Vagina (tissue), 2 donors: ENCODE data around the gene ABLIM2. TPM values are rescaled to one million over a fixed set of nuclear protein-coding genes. Genes with fewer than 3 reads are reported as not detected.

ENCODE experiments used
- DNase-seq, 2 donors: peaks; one replicate each; pipeline ENCODE4 v3.0.0-alpha.2; 2017; ENCODE audit errors: extremely low spot score in 2 of 2
- H3K27ac ChIP-seq: fragments of 200-600 bp; sonication (generic); one replicate; pipeline ENCODE4 v1.5.1; 2019
- H3K27me3 ChIP-seq: fragments of 200-600 bp; sonication (generic); one replicate; pipeline ENCODE4 v1.5.1; 2019
- H3K36me3 ChIP-seq, 2 donors: fragments of 200-600 bp; sonication (generic); one replicate each; pipeline ENCODE4 v1.5.1; 2017 to 2019
- H3K4me1 ChIP-seq: fragments of 200-600 bp; sonication (generic); one replicate; pipeline ENCODE4 v1.5.1; 2019
- H3K4me3 ChIP-seq, 2 donors: fragments of 200-600 bp; sonication (generic); 1 replicate in 1 of 2; 2 replicates in 1 of 2; pipeline ENCODE4 v1.5.1; 2016 to 2019
- H3K9me3 ChIP-seq: fragments of 200-600 bp; sonication (generic); one replicate; pipeline ENCODE4 v1.5.1; 2019
- POLR2A ChIP-seq, 2 donors: fragments of 450-650 bp; IDR thresholded peaks; one replicate each; pipeline ENCODE4 v1.6.1; 2017; ENCODE audit warnings: antibody characterized with exemption in 2 of 2, mild to moderate bottlenecking in 2 of 2, moderate library complexity in 2 of 2
- POLR2AphosphoS5 ChIP-seq, 2 donors: sonication (generic); formaldehyde crosslinking; IDR thresholded peaks; one replicate each; pipeline ENCODE4 v1.9.0; 2017; ENCODE audit warnings: antibody characterized with exemption in 2 of 2, mild to moderate bottlenecking in 2 of 2, low read depth in 1 of 2; ENCODE audit not compliant: insufficient read depth in 1 of 2
- intact Hi-C: fragments of 100-400 bp; cut with DNase I; formaldehyde crosslinking; loops from one replicate; pipeline ENCODE4 v1.15.1; 2023
- total RNA-seq: library from RNA; depleted of rRNA; stranded (reverse); fragments of >200 nt; gene quantifications from one replicate; pipeline ENCODE4 v1.2.3, GENCODE V29; 2016
- TF ChIP-seq, protein P1 (sequence below), 3 experiments: fragments of 450-650 bp in 2 of 3; fragments of 200-600 bp in 1 of 3; sonication (generic) in 1 of 3; IDR thresholded peaks; one replicate each; pipeline ENCODE4 v1.5.1; 2017 to 2019; ENCODE audit warnings: antibody characterized with exemption in 3 of 3, mild to moderate bottlenecking in 2 of 3, moderate library complexity in 2 of 3

Gene ABLIM2
- total RNA-seq, 1 donor from 2014 or later = 15.5 TPM

- TF ChIP-seq, protein P1, sequence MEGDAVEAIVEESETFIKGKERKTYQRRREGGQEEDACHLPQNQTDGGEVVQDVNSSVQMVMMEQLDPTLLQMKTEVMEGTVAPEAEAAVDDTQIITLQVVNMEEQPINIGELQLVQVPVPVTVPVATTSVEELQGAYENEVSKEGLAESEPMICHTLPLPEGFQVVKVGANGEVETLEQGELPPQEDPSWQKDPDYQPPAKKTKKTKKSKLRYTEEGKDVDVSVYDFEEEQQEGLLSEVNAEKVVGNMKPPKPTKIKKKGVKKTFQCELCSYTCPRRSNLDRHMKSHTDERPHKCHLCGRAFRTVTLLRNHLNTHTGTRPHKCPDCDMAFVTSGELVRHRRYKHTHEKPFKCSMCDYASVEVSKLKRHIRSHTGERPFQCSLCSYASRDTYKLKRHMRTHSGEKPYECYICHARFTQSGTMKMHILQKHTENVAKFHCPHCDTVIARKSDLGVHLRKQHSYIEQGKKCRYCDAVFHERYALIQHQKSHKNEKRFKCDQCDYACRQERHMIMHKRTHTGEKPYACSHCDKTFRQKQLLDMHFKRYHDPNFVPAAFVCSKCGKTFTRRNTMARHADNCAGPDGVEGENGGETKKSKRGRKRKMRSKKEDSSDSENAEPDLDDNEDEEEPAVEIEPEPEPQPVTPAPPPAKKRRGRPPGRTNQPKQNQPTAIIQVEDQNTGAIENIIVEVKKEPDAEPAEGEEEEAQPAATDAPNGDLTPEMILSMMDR (IDR thresholded peaks at IDR 0.05) = no peak
- TF ChIP-seq POLR2A (IDR thresholded peaks at IDR 0.05) = no peak
- TF ChIP-seq POLR2AphosphoS5 (IDR thresholded peaks at IDR 0.05; ENCODE audit: insufficient read depth in 1 of 2, low read depth in 1 of 2) = no peak
- Histone ChIP-seq H3K9me3 (no peaks in the 10 kb centered on the region), H3K27ac (no peak overlapping the region), H3K4me1 (no peaks in the 10 kb centered on the region), H3K36me3 (no peaks in the 10 kb centered on the region), H3K27me3 (no peaks in the 10 kb centered on the region), H3K4me3 (no peak overlapping the region)
- DNase-seq = no peak
- intact Hi-C loops = no loop called here
Observed at GRCh38 chr4:8030121-8030781, 128.4 kb downstream of the ABLIM2 start.

- intact Hi-C loops = no loop called here
- Histone ChIP-seq H3K27ac (no peak overlapping the region), H3K4me3 (no peak overlapping the region), H3K4me1 (no peaks in the 10 kb centered on the region), H3K36me3 (no peaks in the 10 kb centered on the region), H3K27me3 (no peaks in the 10 kb centered on the region), H3K9me3 (no peaks in the 10 kb centered on the region)
- DNase-seq = no peak
- TF ChIP-seq, protein P1 (IDR thresholded peaks at IDR 0.05) = no peak
- TF ChIP-seq POLR2AphosphoS5 (IDR thresholded peaks at IDR 0.05; ENCODE audit: insufficient read depth in 1 of 2, low read depth in 1 of 2) (no peak), POLR2A (IDR thresholded peaks at IDR 0.05) (no peak)
Observed at GRCh38 chr4:8029689-8030088, 128.9 kb downstream of the ABLIM2 start.

DNA sequence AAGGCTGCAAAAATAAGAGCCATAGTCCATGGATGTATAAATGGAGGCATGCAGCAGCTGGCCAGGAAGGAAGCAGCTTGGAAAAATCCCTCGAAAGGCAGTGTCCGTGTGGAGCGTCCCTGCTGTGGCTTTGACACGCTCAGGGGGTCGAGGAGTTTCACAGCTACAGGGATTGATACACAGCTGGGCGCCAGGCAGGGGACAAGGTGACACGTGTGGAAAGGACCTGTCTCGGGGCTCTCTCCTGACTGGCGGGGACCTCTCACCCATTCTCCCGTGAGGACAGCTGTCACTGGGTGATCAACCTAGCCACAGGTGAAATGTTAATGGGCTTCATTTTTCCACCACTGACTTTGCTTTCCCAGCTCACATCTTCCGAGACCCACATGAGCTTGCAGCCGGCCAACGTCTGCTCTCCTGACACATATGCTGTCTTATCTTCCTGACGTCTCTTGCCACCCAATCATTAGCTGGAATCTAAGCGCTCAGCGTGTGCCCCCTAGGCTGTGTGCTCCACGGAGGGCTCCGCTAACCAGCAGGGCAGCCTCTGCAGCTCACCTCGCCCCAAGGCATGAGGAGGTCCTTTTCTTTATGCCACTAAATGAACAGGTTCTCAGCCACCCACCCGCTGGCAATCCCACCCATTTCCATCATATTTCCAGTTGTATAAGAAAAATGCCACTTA lies 129.6 kb downstream of the ABLIM2 start:
- Histone ChIP-seq H3K4me3 (no peak overlapping the region), H3K27ac (no peak overlapping the region), H3K27me3 (no peaks in the 10 kb centered on the region), H3K4me1 (no peaks in the 10 kb centered on the region), H3K36me3 (no peaks in the 10 kb centered on the region), H3K9me3 (no peaks in the 10 kb centered on the region)
- TF ChIP-seq POLR2AphosphoS5 (IDR thresholded peaks at IDR 0.05; ENCODE audit: insufficient read depth in 1 of 2, low read depth in 1 of 2) (no peak), POLR2A (IDR thresholded peaks at IDR 0.05) (no peak)
- TF ChIP-seq, protein P1 (IDR thresholded peaks at IDR 0.05) = no peak
- intact Hi-C loops = no loop called here
- DNase-seq = no peak

DNA sequence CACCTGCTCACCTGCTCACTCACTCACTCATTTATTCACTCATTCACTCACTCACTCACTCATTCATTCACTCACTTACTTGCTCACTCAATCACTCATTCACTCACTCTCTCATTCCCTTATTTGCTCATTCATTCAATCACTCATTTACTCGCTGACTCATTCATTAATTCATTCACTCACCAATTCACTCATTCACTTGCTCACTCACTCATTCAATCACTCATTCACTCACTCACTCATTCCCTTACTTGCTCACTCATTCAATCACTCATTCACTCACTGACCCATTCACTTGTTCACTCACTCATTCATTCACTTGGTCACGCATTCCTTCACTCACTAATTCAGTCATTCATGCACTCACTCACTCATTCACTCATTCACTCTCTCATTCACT lies 130.2 kb downstream of the ABLIM2 start:
- intact Hi-C loops = no loop called here
- no peak for TF ChIP-seq POLR2A (IDR thresholded peaks at IDR 0.05)
- TF ChIP-seq POLR2AphosphoS5 (IDR thresholded peaks at IDR 0.05; ENCODE audit: insufficient read depth in 1 of 2, low read depth in 1 of 2) = no peak
- TF ChIP-seq, protein P1 (IDR thresholded peaks at IDR 0.05) = no peak
- no peaks in the 10 kb centered on the region for H3K4me1 ChIP-seq
- no peak overlapping the region for H3K27ac ChIP-seq
- H3K4me3 ChIP-seq = no peak overlapping the region
- no peaks in the 10 kb centered on the region for H3K36me3 ChIP-seq
- no peaks in the 10 kb centered on the region for H3K9me3 ChIP-seq
- no peaks in the 10 kb centered on the region for H3K27me3 ChIP-seq
- DNase-seq = no peak

DNA sequence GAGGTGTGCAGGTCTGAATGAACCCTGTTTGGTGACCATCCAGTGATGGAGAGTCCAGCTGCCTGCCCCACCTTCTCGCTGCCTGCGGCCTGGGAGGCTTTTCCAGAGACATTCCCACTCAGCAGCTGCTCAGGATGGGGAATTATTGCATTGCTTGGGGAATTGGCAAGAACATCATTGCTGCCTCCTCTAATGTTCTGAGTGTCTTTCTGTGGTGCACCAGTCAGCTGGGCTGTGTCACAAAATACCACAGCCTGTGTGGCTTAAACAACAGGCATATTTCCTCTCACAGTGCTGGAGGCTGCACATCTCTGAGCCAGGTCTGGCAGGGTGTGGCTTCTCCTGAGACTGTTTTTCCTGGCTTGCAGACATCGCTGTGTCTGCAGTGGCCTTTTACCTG lies 132.2 kb downstream of the ABLIM2 start:
- no peak for DNase-seq
- TF ChIP-seq, protein P1 (IDR thresholded peaks at IDR 0.05) = no peak
- TF ChIP-seq POLR2A (IDR thresholded peaks at IDR 0.05) (no peak), POLR2AphosphoS5 (IDR thresholded peaks at IDR 0.05; ENCODE audit: insufficient read depth in 1 of 2, low read depth in 1 of 2) (no peak)
- no peak overlapping the region for H3K4me3 ChIP-seq
- no peaks in the 10 kb centered on the region for H3K4me1 ChIP-seq
- no peaks in the 10 kb centered on the region for H3K27me3 ChIP-seq
- H3K27ac ChIP-seq = no peak overlapping the region
- no peaks in the 10 kb centered on the region for H3K36me3 ChIP-seq
- H3K9me3 ChIP-seq = no peaks in the 10 kb centered on the region
- intact Hi-C loops = no loop called here
